Neutrophil (primary cell): ENCODE results near the gene STARD7.

Experiments
- H3K27ac ChIP-seq: fragments of 200-600 bp; sonication (generic); 2 replicates; pipeline ENCODE4 v1.5.1; 2016; ENCODE audit warnings: mild to moderate bottlenecking, moderate library complexity
- H3K27me3 ChIP-seq: fragments of 200-600 bp; sonication (generic); 2 replicates; pipeline ENCODE4 v1.6.0; 2016; ENCODE audit warnings: mild to moderate bottlenecking
- H3K36me3 ChIP-seq: fragments of 200-600 bp; sonication (generic); 2 replicates; pipeline ENCODE4 v1.5.1; 2017
- H3K4me1 ChIP-seq, 2 experiments: fragments of 200-600 bp in 1 of 2; sonication (generic) in 1 of 2; 1 replicate in 1 of 2; 2 replicates in 1 of 2; pipeline versions ENCODE4 v1.5.1 to v1.6.1; 2013 to 2016; ENCODE audit warnings: low read depth in 1 of 2, low read length in 1 of 2, mild to moderate bottlenecking in 1 of 2, moderate library complexity in 1 of 2; ENCODE audit not compliant: control insufficient read depth in 1 of 2, insufficient read depth in 1 of 2
- H3K4me3 ChIP-seq, 2 experiments: fragments of 200-600 bp in 1 of 2; sonication (generic) in 1 of 2; 1 replicate in 1 of 2; 2 replicates in 1 of 2; pipeline ENCODE4 v1.5.1; 2013 to 2016; ENCODE audit warnings: low read depth in 1 of 2, low read length in 1 of 2, mild to moderate bottlenecking in 1 of 2, moderate library complexity in 1 of 2
- H3K9me3 ChIP-seq: fragments of 200-600 bp; sonication (generic); 2 replicates; pipeline ENCODE4 v1.5.1; 2016
- CTCF ChIP-seq: fragments of 200-600 bp; sonication (generic); IDR thresholded peaks from 2 replicates; pipeline ENCODE4 v1.5.1; 2016; ENCODE audit warnings: antibody characterized with exemption

Gene STARD7

DNA sequence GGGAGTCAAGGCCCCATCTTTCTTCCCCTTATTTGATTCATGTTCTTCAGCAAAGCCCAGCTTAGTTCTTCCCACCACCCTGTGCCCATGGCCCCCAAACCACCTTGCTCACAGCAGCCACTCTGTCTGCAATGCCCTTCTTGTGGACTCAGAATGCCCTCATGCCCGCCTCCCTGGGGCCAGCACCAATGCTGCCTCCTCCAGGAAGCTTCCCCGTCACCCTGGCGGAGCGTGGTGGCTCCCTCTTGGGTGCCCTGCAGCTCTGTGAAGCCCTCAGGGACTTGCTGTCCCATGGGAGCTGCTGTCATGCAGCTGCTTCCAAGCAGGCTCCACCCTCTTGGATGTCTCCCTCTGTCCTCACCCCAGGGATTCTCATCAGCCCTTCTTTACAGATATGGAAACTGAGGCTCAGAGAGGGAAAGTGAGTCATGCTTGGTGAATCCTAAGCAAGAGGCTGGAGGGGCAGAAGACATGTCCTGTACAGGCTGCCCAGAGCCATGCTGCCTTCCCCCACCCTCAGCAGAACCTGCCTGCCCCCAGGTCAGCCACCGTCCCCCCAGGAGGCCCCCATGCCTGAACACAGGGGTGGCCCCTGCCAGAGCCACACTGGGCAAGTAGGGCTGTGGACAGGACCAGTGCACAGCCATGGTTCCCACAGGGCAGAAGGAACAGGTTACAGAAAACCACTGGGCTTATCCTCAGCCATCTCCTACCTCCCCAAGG, 51.5 kb downstream of the STARD7 start:
- Histone ChIP-seq H3K27me3 (no peaks in the 10 kb centered on the region), H3K9me3 (no peaks in the 10 kb centered on the region), H3K27ac (no peak overlapping the region), H3K4me1 (peaks cover 6 to 8% of the 10 kb centered on the region in 2 experiments), H3K36me3 (no peaks in the 10 kb centered on the region), H3K4me3 (no peak overlapping the region)
- no peak for TF ChIP-seq CTCF

DNA sequence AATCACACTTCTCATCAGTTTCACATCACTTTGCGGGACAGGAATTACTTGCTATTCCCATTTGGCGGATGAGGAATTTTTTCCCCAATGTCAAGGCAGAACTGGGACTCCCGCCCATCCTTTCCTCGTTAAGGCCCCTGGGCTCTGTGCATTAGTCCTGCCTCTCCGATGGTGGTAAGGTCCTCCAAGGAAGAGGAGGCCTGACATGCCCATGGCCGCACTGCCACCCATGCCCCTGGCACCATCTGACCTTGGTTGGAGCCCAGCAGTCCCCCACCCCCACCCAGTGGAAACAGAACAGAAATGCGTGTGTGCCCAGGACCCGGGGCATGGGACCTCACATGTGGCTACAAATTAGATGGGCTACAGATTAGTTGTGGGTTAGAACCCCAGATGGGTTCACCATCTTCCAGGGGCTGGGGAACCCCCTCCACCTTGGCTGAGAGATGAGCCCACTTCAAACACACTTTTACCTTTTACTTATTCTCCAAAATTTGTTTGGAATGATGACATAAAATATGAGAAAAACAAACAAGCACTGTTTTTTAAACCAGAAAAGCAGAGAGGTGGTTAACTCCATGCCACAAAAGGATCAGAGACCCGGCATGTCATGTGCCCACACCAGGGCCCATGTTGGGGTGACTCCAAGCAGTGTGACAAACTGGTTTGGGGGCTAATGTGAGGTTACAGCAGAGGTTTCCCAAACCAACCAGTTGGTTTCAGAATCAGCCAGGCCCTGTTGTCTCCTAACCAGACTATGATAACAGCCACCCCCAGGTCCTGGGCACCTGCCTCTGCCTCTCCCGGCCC, 52.4 kb downstream of the STARD7 start:
- TF ChIP-seq CTCF: no peak
- H3K27ac ChIP-seq: no peak overlapping the region
- H3K4me1 ChIP-seq: peaks cover 6 to 8% of the 10 kb centered on the region in 2 experiments
- no peaks in the 10 kb centered on the region for H3K27me3 ChIP-seq
- H3K4me3 ChIP-seq: no peak overlapping the region
- no peaks in the 10 kb centered on the region for H3K36me3 ChIP-seq
- H3K9me3 ChIP-seq: no peaks in the 10 kb centered on the region

GRCh38 chr2:96154506-96155380, 53.9 kb downstream of the STARD7 start:
- H3K4me3 ChIP-seq: no peak overlapping the region
- TF ChIP-seq CTCF: no peak
- peaks cover 6 to 8% of the 10 kb centered on the region in 2 experiments for H3K4me1 ChIP-seq
- H3K27ac ChIP-seq: no peak overlapping the region
- H3K9me3 ChIP-seq: no peaks in the 10 kb centered on the region
- H3K27me3 ChIP-seq: no peaks in the 10 kb centered on the region
- no peaks in the 10 kb centered on the region for H3K36me3 ChIP-seq

GRCh38 chr2:96153991-96154431, 54.6 kb downstream of the STARD7 start:
- H3K27ac ChIP-seq: no peak overlapping the region
- no peak for TF ChIP-seq CTCF
- H3K4me3 ChIP-seq: no peak overlapping the region
- H3K9me3 ChIP-seq: no peaks in the 10 kb centered on the region
- H3K27me3 ChIP-seq: no peaks in the 10 kb centered on the region
- H3K36me3 ChIP-seq: no peaks in the 10 kb centered on the region
- H3K4me1 ChIP-seq: peaks cover 9 to 10% of the 10 kb centered on the region in 2 experiments

- Histone ChIP-seq H3K36me3 (no peaks in the 10 kb centered on the region), H3K9me3 (no peaks in the 10 kb centered on the region), H3K4me1 (peaks cover 16 to 17% of the 10 kb centered on the region in 2 experiments), H3K4me3 (no peak overlapping the region), H3K27ac (no peak overlapping the region), H3K27me3 (no peaks in the 10 kb centered on the region)
- TF ChIP-seq CTCF: no peak
Measured at GRCh38 chr2:96153291-96153713, 55.3 kb downstream of the STARD7 start.
